ENCODE measurements around the gene PLA2G3. TPM values are rescaled to one million over a fixed set of nuclear protein-coding genes. Genes with fewer than 3 reads are reported as not detected.

The PLA2G3 gene
- polyA plus RNA-seq, 6 donors from 2014 or later, result not detected

DNA sequence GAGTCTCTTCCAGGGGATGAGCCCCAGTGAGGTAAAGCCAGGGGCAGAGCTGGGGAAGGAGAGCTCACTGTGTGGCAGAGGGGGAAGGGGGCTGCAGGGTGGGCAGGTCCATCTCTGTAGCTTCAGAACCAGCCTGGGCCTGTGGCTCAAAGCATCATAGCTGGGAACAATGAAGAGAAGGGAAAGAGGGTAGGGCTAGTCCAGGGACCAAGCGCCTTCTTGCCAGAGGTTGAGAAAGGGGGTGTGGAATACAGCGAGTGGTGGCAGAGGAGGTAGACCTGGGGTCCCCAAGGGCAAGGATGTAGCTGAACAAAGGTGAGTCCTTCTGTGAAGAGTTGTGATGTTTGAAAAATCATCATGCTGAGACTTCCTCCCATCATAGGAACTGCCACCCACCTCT lies 1.2 kb upstream of the PLA2G3 start:
- H3K4me3 Mint-ChIP-seq, result no peak overlapping the region
- H3K9me3 Mint-ChIP-seq, result peaks cover 0 to 18% (median 9%) of the 10 kb centered on the region in 7 donors
- H3K27ac Mint-ChIP-seq, result peak overlapping the region in 1 of 6 donors; percentile 57
- ATAC-seq (ENCODE audit: low read depth in 2 of 2), result no peak
- H3K36me3 Mint-ChIP-seq, result peaks cover 0 to 4% of the 10 kb centered on the region in 2 donors
- DNase-seq, result no peak
- no peaks in the 10 kb centered on the region for H3K4me1 Mint-ChIP-seq
- H3K27me3 Mint-ChIP-seq, result peaks cover 4 to 47% (median 46%) of the 10 kb centered on the region in 3 donors

DNA sequence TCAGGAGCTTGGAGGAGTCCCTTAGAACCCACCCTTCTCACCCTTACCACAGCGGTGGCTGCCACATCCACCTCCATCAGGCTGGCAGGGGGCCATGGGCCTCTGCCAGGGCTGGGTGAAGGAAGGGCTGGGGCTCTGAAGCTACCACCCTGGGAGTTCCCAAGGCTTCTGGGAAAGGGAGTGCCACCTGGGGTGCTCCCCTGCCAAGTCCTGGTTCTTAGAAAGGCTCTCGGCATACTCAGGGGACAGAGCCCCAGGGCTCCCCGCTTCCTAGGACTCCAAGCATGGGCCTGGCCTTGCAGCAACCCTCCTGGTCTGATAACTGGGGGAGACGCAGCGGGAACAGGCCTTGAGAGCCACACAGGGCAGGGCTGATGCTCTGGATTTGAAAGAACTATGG lies 438 bp upstream of the PLA2G3 start:
- Mint-ChIP-seq H3K36me3 (peaks cover 0 to 4% of the 10 kb centered on the region in 2 donors), H3K9me3 (peaks cover 0 to 16% (median 9%) of the 10 kb centered on the region in 7 donors), H3K4me1 (no peaks in the 10 kb centered on the region), H3K27ac (no peak overlapping the region), H3K27me3 (peaks cover 4 to 47% (median 46%) of the 10 kb centered on the region in 3 donors), H3K4me3 (no peak overlapping the region)
- ATAC-seq (ENCODE audit: low read depth in 2 of 2), result no peak
- no peak for DNase-seq

DNA sequence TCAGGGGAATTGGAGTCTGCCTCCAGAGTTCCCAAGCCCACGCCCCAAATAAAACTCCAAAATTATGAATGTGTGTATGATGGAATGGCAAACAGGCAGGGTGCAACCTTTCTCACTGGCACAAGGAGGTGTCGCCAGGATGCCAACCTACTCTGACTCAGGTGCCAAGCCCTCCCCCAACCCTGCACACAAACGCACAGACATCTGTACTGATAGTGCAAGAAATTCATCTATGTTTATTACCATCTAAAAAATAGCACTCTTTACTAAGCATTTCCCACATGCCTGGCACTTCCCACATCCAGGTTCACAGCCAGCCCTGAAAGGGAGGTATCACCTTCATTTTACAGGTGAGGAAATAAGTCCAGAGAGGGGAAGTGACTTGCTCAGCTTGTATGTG lies 1.2 kb downstream of the PLA2G3 start:
- Mint-ChIP-seq H3K4me3 (no peak overlapping the region), H3K9me3 (peaks cover 0 to 3% (median 0%) of the 10 kb centered on the region in 7 donors), H3K4me1 (no peaks in the 10 kb centered on the region), H3K27me3 (peaks cover 0 to 47% (median 35%) of the 10 kb centered on the region in 3 donors), H3K27ac (no peak overlapping the region), H3K36me3 (no peaks in the 10 kb centered on the region)
- DNase-seq (no peak), ATAC-seq (ENCODE audit: low read depth in 2 of 2) (no peak)

DNA sequence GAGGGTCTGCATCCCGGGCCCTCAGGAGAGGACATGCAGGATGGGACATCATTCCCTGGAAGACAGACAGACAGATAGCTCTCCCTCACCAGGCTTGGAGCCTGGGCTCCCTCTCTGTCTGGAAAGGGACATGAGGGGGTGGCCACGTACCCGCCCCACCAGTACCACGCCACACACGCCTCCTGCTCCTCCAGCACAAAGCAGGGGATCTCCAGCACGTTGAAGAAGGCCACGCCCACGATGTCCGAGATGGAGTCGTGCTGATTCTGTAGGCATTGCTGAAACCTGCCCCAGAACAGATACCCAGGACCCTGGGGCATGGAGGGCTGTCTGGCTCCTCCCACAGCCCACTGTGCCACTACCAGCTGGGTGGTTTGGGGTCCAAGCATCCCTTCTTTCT lies 2.2 kb downstream of the PLA2G3 start:
- H3K4me3 Mint-ChIP-seq, result no peak overlapping the region
- ATAC-seq (ENCODE audit: low read depth in 2 of 2), result no peak

DNA sequence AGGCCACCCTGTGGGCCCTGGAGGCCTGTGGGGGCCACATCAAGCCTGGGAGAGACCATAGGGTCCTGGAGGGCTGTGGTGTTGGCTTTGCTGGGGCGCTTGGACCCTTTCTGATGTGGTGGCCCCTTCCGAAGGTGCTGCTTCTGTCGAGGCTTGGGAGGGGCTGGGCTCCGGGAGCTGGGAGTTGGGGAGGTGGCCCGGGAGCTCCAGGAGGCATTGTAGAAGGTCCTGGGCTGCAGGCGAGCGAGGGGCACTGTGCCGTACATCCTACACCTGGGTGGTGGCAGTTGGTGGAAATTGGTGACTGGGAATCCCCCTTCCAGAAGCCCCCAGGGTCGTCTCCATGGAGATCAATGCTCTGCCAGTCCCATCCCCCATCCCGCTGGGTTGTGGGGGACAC lies 2.6 kb downstream of the PLA2G3 start:
- H3K4me3 Mint-ChIP-seq, result no peak overlapping the region

More for the DNA sequence above, 2.2 kb downstream of the PLA2G3 start:
- no peak for DNase-seq
- H3K27me3 Mint-ChIP-seq, result peaks cover 0 to 43% (median 30%) of the 10 kb centered on the region in 3 donors
- H3K36me3 Mint-ChIP-seq, result no peaks in the 10 kb centered on the region
- no peaks in the 10 kb centered on the region for H3K4me1 Mint-ChIP-seq
- H3K9me3 Mint-ChIP-seq, result peaks cover 0 to 1% (median 0%) of the 10 kb centered on the region in 7 donors
- no peak overlapping the region for H3K27ac Mint-ChIP-seq

DNA sequence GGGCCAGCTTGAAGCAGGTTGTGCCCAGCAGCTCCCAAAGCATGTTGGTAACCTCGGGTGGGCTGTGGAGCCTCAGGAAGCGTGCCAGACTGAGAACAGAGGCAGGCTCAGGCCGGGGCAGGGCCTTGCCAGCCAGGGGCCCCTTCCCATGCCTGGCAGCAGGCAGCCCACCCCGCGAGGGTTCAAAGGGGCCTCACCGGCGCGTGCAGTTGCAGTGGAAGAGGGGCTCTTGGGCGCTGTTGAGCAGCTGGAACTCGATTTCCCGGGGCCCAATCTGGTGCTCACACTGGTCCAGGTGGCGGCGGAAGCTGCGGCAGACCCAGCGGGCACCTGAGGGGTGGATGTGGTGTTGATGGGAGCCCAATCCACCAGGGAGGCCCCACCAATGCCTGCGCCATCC lies 3.6 kb downstream of the PLA2G3 start:
- Mint-ChIP-seq H3K4me1 (no peaks in the 10 kb centered on the region), H3K36me3 (no peaks in the 10 kb centered on the region), H3K27ac (no peak overlapping the region), H3K9me3 (no peaks in the 10 kb centered on the region), H3K27me3 (peaks cover 0 to 32% (median 22%) of the 10 kb centered on the region in 3 donors), H3K4me3 (no peak overlapping the region)
- ATAC-seq (ENCODE audit: low read depth in 2 of 2) (no peak), DNase-seq (no peak)

More for the DNA sequence above, 2.6 kb downstream of the PLA2G3 start:
- H3K9me3 Mint-ChIP-seq, result no peaks in the 10 kb centered on the region
- H3K27me3 Mint-ChIP-seq, result peaks cover 0 to 39% (median 26%) of the 10 kb centered on the region in 3 donors
- ATAC-seq (ENCODE audit: low read depth in 2 of 2), result no peak
- H3K27ac Mint-ChIP-seq, result no peak overlapping the region
- no peak for DNase-seq
- no peaks in the 10 kb centered on the region for H3K36me3 Mint-ChIP-seq
- no peaks in the 10 kb centered on the region for H3K4me1 Mint-ChIP-seq

DNA sequence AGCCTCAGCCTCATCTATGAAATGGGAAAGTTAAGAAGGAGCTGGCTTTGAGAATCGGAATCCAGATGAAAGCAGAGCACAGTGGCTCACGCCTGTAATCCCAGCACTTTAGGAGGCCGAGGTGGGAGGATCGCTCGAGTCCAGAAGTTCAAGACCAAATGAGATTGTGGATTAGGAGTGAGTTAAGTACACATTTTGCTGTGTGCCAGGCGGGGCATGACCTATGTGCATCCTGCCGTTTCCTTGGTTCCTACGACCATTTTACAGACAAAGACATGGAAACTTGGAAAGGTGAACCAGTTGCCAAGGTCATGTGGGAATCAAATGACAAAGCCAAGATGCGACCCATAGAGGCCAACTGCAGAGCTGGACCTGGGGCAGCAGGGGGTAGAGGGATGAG lies 4.2 kb downstream of the PLA2G3 start:
- no peaks in the 10 kb centered on the region for H3K9me3 Mint-ChIP-seq
- no peaks in the 10 kb centered on the region for H3K36me3 Mint-ChIP-seq
- H3K27ac Mint-ChIP-seq, result no peak overlapping the region
- DNase-seq (no peak), ATAC-seq (ENCODE audit: low read depth in 2 of 2) (no peak)
- peaks cover 0 to 26% (median 17%) of the 10 kb centered on the region in 3 donors for H3K27me3 Mint-ChIP-seq
- H3K4me1 Mint-ChIP-seq, result no peaks in the 10 kb centered on the region
- H3K4me3 Mint-ChIP-seq, result no peak overlapping the region

DNA sequence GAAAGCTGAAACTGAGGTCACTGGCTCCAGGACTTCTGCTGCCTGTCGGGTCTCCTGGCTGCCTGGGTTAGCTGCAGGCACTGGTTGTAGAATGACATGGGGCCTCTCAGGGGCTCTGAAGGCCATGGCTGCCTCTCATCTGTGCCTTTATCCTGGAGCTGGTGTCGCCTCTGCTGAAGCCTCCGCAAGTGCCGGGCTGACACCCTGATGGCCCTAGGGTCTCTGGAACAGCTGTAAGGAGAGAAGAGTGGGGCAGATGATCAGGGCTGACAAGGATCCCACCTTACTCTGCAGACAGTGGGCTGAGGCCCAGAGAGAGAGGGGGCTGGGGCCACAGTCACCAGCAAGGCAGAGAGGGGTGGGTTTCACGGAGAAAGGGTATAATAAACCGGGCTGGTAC lies 4.6 kb downstream of the PLA2G3 start:
- ATAC-seq (ENCODE audit: low read depth in 2 of 2) (no peak), DNase-seq (no peak)
- peaks cover 0 to 23% (median 14%) of the 10 kb centered on the region in 3 donors for H3K27me3 Mint-ChIP-seq
- H3K9me3 Mint-ChIP-seq, result no peaks in the 10 kb centered on the region
- no peak overlapping the region for H3K4me3 Mint-ChIP-seq
- H3K27ac Mint-ChIP-seq, result peak overlapping the region in 1 of 6 donors; percentile 59
- no peaks in the 10 kb centered on the region for H3K4me1 Mint-ChIP-seq
- H3K36me3 Mint-ChIP-seq, result no peaks in the 10 kb centered on the region

DNA sequence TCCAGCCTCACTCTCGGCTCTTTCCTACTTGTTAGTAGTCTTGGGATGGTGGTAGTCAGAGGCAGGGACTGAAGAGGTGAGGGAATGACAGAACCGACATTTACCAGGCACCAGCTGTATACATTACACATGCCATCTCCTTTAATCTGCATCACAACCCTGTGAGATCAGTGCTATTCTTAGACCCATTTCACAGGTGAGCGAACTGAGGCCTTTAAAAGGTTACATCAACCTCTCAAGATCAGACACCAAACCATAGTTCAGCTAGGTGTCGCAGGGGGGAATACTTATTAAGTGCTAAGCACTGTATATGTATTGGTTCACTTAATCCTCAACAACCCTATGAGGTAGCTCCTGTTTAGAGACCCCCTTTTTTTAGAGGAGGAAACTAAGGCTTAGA lies 5.6 kb downstream of the PLA2G3 start:
- ATAC-seq (ENCODE audit: low read depth in 2 of 2), result no peak

DNA sequence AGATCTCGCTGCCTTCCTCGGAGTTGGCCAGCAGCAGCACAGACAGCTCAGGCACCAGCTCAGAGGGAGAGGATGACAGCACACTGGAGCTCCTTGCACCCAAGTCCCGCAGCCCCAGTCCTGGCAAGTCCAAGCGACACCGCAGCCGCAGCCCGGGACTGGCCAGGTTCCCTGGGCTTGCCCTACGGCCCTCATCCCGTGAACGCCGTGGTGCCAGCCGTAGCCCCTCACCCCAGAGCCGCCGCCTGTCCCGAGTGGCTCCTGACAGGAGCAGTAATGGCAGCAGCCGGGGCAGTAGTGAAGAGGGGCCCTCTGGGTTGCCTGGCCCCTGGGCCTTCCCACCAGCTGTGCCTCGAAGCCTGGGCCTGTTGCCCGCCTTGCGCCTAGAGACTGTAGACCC lies 6.4 kb downstream of the PLA2G3 start:
- Mint-ChIP-seq H3K27ac (no peak overlapping the region), H3K36me3 (no peaks in the 10 kb centered on the region), H3K9me3 (no peaks in the 10 kb centered on the region), H3K4me3 (no peak overlapping the region), H3K4me1 (no peaks in the 10 kb centered on the region), H3K27me3 (peaks cover 0 to 7% (median 0%) of the 10 kb centered on the region in 3 donors)
- ATAC-seq (ENCODE audit: low read depth in 2 of 2) (no peak), DNase-seq (no peak)

More for the DNA sequence above, 5.6 kb downstream of the PLA2G3 start:
- no peaks in the 10 kb centered on the region for H3K36me3 Mint-ChIP-seq
- H3K27ac Mint-ChIP-seq, result no peak overlapping the region
- H3K4me1 Mint-ChIP-seq, result no peaks in the 10 kb centered on the region
- no peak for DNase-seq
- no peaks in the 10 kb centered on the region for H3K9me3 Mint-ChIP-seq
- peaks cover 0 to 14% (median 6%) of the 10 kb centered on the region in 3 donors for H3K27me3 Mint-ChIP-seq
- H3K4me3 Mint-ChIP-seq, result no peak overlapping the region

DNA sequence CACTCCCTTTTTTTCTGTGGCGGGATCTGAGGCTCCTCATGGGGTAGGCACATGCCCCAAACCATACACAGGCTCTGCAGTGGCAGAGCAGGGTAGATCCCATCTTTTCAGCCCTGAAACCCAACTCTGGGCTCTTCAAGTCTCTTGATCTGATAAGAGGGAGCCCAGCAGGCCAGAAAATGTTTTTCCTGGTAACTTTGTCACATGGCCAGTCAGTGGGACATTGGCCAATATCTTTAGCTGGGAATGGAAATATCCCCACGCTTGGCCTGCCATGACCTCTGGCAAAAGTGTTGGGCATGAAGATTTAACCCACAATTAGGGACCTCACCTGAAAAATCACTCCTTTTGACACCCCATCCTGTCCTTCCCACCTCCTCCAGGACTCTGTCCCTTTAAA lies 9.4 kb downstream of the PLA2G3 start:
- Mint-ChIP-seq H3K27ac (no peak overlapping the region), H3K4me3 (no peak overlapping the region), H3K27me3 (peaks cover 0 to 16% (median 13%) of the 10 kb centered on the region in 3 donors), H3K36me3 (no peaks in the 10 kb centered on the region), H3K4me1 (peaks cover 0 to 6% (median 5%) of the 10 kb centered on the region in 3 donors), H3K9me3 (no peaks in the 10 kb centered on the region)
- no peak for DNase-seq
- no peak for ATAC-seq (ENCODE audit: low read depth in 2 of 2)

DNA sequence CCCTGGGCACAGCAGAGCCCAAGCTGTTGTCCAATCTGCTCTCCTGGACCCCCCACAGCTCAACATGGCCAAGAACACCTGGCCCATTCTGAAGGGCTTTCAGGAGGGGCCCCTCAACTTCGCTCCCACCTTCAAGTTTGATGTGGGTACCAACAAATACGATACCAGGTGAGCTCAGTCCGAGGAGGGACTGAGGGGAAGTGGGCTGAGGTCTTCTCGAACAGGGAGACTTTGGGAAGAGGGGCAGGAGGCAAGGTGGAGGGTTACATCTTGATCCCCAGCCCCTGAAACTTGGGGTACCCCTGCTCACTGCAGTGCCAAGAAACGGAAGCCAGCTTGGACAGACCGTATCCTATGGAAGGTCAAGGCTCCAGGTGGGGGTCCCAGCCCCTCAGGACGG lies 12.2 kb downstream of the PLA2G3 start:
- H3K4me1 Mint-ChIP-seq, result peaks cover 0 to 6% (median 5%) of the 10 kb centered on the region in 3 donors
- H3K9me3 Mint-ChIP-seq, result no peaks in the 10 kb centered on the region
- DNase-seq (no peak), ATAC-seq (ENCODE audit: low read depth in 2 of 2) (no peak)
- no peaks in the 10 kb centered on the region for H3K36me3 Mint-ChIP-seq
- H3K4me3 Mint-ChIP-seq, result no peak overlapping the region
- peaks cover 15 to 34% (median 33%) of the 10 kb centered on the region in 3 donors for H3K27me3 Mint-ChIP-seq
- H3K27ac Mint-ChIP-seq, result no peak overlapping the region

DNA sequence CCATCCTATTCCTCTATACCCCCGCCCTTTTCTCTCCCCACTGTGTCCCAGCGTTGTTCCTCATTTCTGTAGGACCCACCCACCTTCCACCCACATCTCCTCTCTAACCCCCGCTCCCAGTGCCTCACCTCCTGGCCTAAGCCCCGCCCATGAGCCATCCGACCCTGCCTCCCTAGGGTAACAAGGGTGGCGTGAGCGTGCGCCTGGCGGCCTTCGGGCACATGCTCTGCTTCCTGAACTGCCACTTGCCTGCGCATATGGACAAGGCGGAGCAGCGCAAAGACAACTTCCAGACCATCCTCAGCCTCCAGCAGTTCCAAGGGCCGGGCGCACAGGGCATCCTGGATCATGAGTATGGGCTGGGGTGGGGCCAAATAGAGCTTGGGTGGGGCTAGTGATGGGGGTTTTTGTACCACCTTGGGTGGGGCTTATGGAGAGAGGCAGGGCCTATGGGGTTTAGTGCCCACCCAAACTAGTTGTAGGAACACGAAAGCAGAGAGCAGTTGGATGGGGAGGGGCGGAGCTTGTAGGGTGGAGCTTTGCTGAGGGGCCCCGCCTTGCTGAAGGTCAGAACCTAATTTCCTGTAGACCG lies 13.0 kb downstream of the PLA2G3 start:
- H3K36me3 Mint-ChIP-seq, result no peaks in the 10 kb centered on the region
- H3K4me3 Mint-ChIP-seq, result peak overlapping the region in 1 of 8 donors; percentile 9
- DNase-seq, result no peak
- no peak overlapping the region for H3K27ac Mint-ChIP-seq
- peaks cover 15 to 34% (median 34%) of the 10 kb centered on the region in 3 donors for H3K27me3 Mint-ChIP-seq
- H3K9me3 Mint-ChIP-seq, result no peaks in the 10 kb centered on the region
- H3K4me1 Mint-ChIP-seq, result peaks cover 0 to 6% (median 5%) of the 10 kb centered on the region in 3 donors
- no peak for ATAC-seq (ENCODE audit: low read depth in 2 of 2)

DNA sequence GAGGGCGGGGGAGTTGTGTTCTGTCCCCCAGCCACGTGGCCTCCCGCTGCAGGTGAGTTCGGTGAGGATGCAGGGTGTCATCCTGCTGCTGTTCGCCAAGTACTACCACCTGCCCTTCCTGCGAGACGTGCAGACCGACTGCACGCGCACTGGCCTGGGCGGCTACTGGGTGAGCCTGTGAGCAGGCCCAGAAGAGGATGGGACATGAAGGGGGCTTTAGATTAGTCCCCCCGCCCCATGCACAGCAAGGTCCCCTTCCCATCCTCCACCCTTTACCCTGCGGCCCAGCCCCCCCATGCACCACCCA lies 13.5 kb downstream of the PLA2G3 start:
- H3K27ac Mint-ChIP-seq, result no peak overlapping the region
- H3K36me3 Mint-ChIP-seq, result no peaks in the 10 kb centered on the region
- H3K4me1 Mint-ChIP-seq, result peaks cover 0 to 6% (median 5%) of the 10 kb centered on the region in 3 donors
- ATAC-seq (ENCODE audit: low read depth in 2 of 2), result no peak
- no peaks in the 10 kb centered on the region for H3K9me3 Mint-ChIP-seq
- no peak for DNase-seq
- H3K4me3 Mint-ChIP-seq, result no peak overlapping the region
- peaks cover 15 to 34% (median 34%) of the 10 kb centered on the region in 3 donors for H3K27me3 Mint-ChIP-seq
